ENCODE measurements around the gene PDPR.
"Not testable (repeated sequence)": the region's sequence is repeated elsewhere in the genome, so short reads cannot be mapped to it uniquely, and the experiment has no call there.

GRCh38 chr16:70203508-70203907 is 89.4 kb downstream of the PDPR start:
- TF ChIP-seq POLR2A (IDR thresholded peaks at IDR 0.05; ENCODE audit: low read depth, low read length); CTCF (conservative IDR thresholded peaks at IDR 0.05; ENCODE audit: low read depth, low read length); CHD1 (IDR thresholded peaks at IDR 0.05; ENCODE audit: low read depth, low read length); BHLHE40 (IDR thresholded peaks at IDR 0.05; ENCODE audit: low read depth, low read length); CEBPB (IDR thresholded peaks at IDR 0.05; ENCODE audit: low read depth, low read length); MXI1 (IDR thresholded peaks at IDR 0.05; ENCODE audit: borderline replicate concordance, low read depth, low read length): not testable (repeated sequence)
